A673 (cell line): ENCODE results near the gene SIRPB2.

ENCODE experiments used
- EZH2 ChIP-seq: fragments of 200-600 bp; sonication (generic); IDR thresholded peaks from 2 replicates; pipeline ENCODE4 v1.6.1; 2017; ENCODE audit warnings: borderline replicate concordance, low read depth, mild to moderate bottlenecking, mixed read lengths, antibody characterized with exemption, low read length; ENCODE audit not compliant: poor library complexity, severe bottlenecking
- TF ChIP-seq, protein P1 (sequence below): fragments of 300-800, 200-600 bp; sonication (generic); conservative IDR thresholded peaks from 2 replicates; pipeline ENCODE4 v1.5.1; 2017; ENCODE audit warnings: low read depth, mild to moderate bottlenecking, antibody characterized with exemption, low read length, moderate library complexity, mixed read lengths

DNA sequence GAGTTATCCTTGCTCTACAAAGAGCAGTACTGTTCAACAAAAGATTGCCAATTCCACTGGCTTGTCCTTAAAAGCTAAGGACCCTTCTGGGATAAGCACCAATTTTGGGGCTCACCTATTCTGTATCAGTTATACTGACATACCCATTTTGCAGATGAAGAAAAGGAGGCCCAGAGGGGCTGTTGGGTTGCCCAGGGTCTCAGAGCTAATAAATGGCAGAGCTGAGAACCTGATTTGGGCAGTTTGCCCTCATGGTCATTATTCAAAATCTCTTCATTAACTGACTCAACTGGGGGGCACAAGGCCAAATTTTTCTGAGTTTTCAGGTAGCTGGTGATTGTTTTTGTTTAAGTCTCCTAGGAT, 55.9 kb downstream of the SIRPB2 start:
- TF ChIP-seq, protein P1, sequence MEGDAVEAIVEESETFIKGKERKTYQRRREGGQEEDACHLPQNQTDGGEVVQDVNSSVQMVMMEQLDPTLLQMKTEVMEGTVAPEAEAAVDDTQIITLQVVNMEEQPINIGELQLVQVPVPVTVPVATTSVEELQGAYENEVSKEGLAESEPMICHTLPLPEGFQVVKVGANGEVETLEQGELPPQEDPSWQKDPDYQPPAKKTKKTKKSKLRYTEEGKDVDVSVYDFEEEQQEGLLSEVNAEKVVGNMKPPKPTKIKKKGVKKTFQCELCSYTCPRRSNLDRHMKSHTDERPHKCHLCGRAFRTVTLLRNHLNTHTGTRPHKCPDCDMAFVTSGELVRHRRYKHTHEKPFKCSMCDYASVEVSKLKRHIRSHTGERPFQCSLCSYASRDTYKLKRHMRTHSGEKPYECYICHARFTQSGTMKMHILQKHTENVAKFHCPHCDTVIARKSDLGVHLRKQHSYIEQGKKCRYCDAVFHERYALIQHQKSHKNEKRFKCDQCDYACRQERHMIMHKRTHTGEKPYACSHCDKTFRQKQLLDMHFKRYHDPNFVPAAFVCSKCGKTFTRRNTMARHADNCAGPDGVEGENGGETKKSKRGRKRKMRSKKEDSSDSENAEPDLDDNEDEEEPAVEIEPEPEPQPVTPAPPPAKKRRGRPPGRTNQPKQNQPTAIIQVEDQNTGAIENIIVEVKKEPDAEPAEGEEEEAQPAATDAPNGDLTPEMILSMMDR, result no peak
- TF ChIP-seq EZH2, result no peak
